Vagina (tissue), 2 donors: Measurements from ENCODE around the gene DNAJC7. TPM values are rescaled to one million over a fixed set of nuclear protein-coding genes. Genes with fewer than 3 reads are reported as not detected.

Experiments used
- DNase-seq, 2 donors: peaks; one replicate each; pipeline ENCODE4 v3.0.0-alpha.2; 2017; ENCODE audit errors: extremely low spot score in 2 of 2
- H3K27ac ChIP-seq: fragments of 200-600 bp; sonication (generic); one replicate; pipeline ENCODE4 v1.5.1; 2019
- H3K27me3 ChIP-seq: fragments of 200-600 bp; sonication (generic); one replicate; pipeline ENCODE4 v1.5.1; 2019
- H3K36me3 ChIP-seq, 2 donors: fragments of 200-600 bp; sonication (generic); one replicate each; pipeline ENCODE4 v1.5.1; 2017 to 2019
- H3K4me1 ChIP-seq: fragments of 200-600 bp; sonication (generic); one replicate; pipeline ENCODE4 v1.5.1; 2019
- H3K4me3 ChIP-seq, 2 donors: fragments of 200-600 bp; sonication (generic); 1 replicate in 1 of 2; 2 replicates in 1 of 2; pipeline ENCODE4 v1.5.1; 2016 to 2019
- H3K9me3 ChIP-seq: fragments of 200-600 bp; sonication (generic); one replicate; pipeline ENCODE4 v1.5.1; 2019
- POLR2A ChIP-seq, 2 donors: fragments of 450-650 bp; IDR thresholded peaks; one replicate each; pipeline ENCODE4 v1.6.1; 2017; ENCODE audit warnings: antibody characterized with exemption in 2 of 2, mild to moderate bottlenecking in 2 of 2, moderate library complexity in 2 of 2
- POLR2AphosphoS5 ChIP-seq, 2 donors: sonication (generic); formaldehyde crosslinking; IDR thresholded peaks; one replicate each; pipeline ENCODE4 v1.9.0; 2017; ENCODE audit warnings: antibody characterized with exemption in 2 of 2, mild to moderate bottlenecking in 2 of 2, low read depth in 1 of 2; ENCODE audit not compliant: insufficient read depth in 1 of 2
- intact Hi-C: fragments of 100-400 bp; cut with DNase I; formaldehyde crosslinking; loops from one replicate; pipeline ENCODE4 v1.15.1; 2023
- total RNA-seq: library from RNA; depleted of rRNA; stranded (reverse); fragments of >200 nt; gene quantifications from one replicate; pipeline ENCODE4 v1.2.3, GENCODE V29; 2016
- TF ChIP-seq, protein P1 (sequence below), 3 experiments: fragments of 450-650 bp in 2 of 3; fragments of 200-600 bp in 1 of 3; sonication (generic) in 1 of 3; IDR thresholded peaks; one replicate each; pipeline ENCODE4 v1.5.1; 2017 to 2019; ENCODE audit warnings: antibody characterized with exemption in 3 of 3, mild to moderate bottlenecking in 2 of 3, moderate library complexity in 2 of 3

The DNAJC7 gene
- total RNA-seq, 1 donor from 2014 or later: 60.2 TPM

DNA sequence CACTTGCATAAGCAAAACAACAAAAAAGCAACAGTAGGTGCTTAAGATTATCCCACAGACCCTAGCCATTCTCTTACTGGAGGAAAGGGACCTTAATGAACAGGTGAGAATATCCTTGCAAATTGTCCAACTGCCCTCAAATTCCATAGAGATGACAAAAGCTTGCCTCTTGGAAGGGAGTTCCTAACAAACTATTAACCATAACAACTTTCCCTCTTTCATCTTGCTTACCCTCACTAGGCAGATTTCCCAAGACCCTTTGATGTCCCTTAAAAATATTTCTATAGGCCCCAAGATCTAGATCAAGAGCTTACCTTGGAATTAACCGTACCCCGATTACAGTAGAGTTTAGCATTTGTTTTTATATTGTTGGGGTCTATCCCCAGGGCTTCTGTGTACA lies 28.8 kb downstream of the DNAJC7 start:
- Histone ChIP-seq H3K9me3 (no peaks in the 10 kb centered on the region), H3K27me3 (no peaks in the 10 kb centered on the region), H3K27ac (no peak overlapping the region), H3K4me1 (no peaks in the 10 kb centered on the region), H3K4me3 (no peak overlapping the region), H3K36me3 (peaks cover 0 to 84% of the 10 kb centered on the region in 2 donors)
- no peak for DNase-seq
- TF ChIP-seq POLR2A (IDR thresholded peaks at IDR 0.05) (no peak), POLR2AphosphoS5 (IDR thresholded peaks at IDR 0.05; ENCODE audit: insufficient read depth in 1 of 2, low read depth in 1 of 2) (no peak)
- TF ChIP-seq, protein P1, sequence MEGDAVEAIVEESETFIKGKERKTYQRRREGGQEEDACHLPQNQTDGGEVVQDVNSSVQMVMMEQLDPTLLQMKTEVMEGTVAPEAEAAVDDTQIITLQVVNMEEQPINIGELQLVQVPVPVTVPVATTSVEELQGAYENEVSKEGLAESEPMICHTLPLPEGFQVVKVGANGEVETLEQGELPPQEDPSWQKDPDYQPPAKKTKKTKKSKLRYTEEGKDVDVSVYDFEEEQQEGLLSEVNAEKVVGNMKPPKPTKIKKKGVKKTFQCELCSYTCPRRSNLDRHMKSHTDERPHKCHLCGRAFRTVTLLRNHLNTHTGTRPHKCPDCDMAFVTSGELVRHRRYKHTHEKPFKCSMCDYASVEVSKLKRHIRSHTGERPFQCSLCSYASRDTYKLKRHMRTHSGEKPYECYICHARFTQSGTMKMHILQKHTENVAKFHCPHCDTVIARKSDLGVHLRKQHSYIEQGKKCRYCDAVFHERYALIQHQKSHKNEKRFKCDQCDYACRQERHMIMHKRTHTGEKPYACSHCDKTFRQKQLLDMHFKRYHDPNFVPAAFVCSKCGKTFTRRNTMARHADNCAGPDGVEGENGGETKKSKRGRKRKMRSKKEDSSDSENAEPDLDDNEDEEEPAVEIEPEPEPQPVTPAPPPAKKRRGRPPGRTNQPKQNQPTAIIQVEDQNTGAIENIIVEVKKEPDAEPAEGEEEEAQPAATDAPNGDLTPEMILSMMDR (IDR thresholded peaks at IDR 0.05): no peak
- intact Hi-C loops: no loop called here

DNA sequence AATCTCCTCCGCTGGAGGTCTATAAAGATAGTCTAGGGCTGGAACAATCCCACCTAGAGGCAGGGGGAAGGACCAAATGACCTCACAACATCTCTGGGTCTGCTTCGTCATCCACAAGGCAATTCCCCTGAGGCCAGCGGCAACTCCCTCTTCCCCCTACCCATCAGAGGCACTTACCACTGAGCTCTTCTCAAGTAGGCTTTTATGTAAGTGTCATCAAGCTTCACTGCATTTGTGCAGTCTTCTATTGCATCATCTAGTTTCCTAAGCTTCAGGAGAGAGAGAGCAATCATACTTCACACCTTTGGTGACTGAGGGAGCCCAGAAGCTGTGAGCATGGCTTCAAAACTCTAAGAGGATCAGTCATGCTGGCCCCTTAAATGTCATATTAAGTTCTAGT lies 29.6 kb downstream of the DNAJC7 start:
- Histone ChIP-seq H3K27ac (no peak overlapping the region), H3K36me3 (peaks cover 0 to 82% of the 10 kb centered on the region in 2 donors), H3K27me3 (no peaks in the 10 kb centered on the region), H3K4me1 (peaks cover 3% of the 10 kb centered on the region), H3K9me3 (no peaks in the 10 kb centered on the region), H3K4me3 (no peak overlapping the region)
- TF ChIP-seq POLR2AphosphoS5 (IDR thresholded peaks at IDR 0.05; ENCODE audit: insufficient read depth in 1 of 2, low read depth in 1 of 2) (no peak), POLR2A (IDR thresholded peaks at IDR 0.05) (no peak)
- TF ChIP-seq, protein P1 (IDR thresholded peaks at IDR 0.05): no peak
- no peak for DNase-seq
- intact Hi-C loops: no loop called here

DNA sequence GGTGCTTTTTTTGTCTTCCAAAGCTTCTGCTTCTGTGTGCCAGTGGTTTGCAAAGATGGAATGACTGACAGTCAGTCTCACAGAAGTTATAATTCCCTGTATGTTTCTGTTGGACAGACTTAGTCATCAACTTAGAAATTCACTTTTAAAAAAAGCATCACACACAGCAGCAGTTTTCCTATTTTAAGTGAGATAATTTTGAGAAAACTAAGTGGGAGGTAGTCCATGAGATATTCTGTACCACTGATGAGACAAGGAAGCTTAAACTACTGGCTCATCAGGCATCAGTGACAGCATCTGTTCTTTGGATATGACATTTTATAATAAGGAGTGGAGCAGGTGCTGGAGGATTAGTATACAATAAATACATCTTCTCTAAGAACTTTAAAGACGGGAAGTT lies 30.6 kb downstream of the DNAJC7 start:
- Histone ChIP-seq H3K4me3 (no peak overlapping the region), H3K36me3 (peaks cover 0 to 79% of the 10 kb centered on the region in 2 donors), H3K9me3 (no peaks in the 10 kb centered on the region), H3K27me3 (no peaks in the 10 kb centered on the region), H3K27ac (no peak overlapping the region), H3K4me1 (peaks cover 10% of the 10 kb centered on the region)
- intact Hi-C loops: no loop called here
- TF ChIP-seq POLR2A (IDR thresholded peaks at IDR 0.05) (no peak), POLR2AphosphoS5 (IDR thresholded peaks at IDR 0.05; ENCODE audit: insufficient read depth in 1 of 2, low read depth in 1 of 2) (no peak)
- TF ChIP-seq, protein P1 (IDR thresholded peaks at IDR 0.05): no peak
- no peak for DNase-seq

DNA sequence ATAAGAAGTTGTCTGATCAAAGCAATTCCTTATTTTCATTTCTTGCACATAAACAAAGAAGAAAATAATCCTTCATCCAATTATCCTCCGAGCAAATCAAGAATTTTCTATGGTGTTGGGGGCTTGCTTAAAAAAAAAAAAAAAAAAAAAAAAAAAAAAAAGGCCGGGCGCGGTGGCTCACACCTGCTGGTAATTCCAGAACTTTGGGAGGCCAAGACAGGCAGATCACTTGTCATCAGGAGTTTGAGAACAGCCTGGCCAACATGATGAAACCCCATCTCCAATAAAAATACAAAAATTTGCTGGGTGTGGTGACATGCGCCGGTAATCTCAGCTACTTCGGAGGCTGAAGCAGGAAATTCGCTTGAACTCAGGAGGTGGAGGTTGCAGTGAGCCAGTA lies 31.3 kb downstream of the DNAJC7 start:
- TF ChIP-seq POLR2AphosphoS5 (IDR thresholded peaks at IDR 0.05; ENCODE audit: insufficient read depth in 1 of 2, low read depth in 1 of 2) (no peak), POLR2A (IDR thresholded peaks at IDR 0.05) (no peak)
- TF ChIP-seq, protein P1 (IDR thresholded peaks at IDR 0.05): no peak
- Histone ChIP-seq H3K4me1 (peaks cover 10% of the 10 kb centered on the region), H3K36me3 (peaks cover 0 to 81% of the 10 kb centered on the region in 2 donors), H3K9me3 (no peaks in the 10 kb centered on the region), H3K27ac (no peak overlapping the region), H3K27me3 (no peaks in the 10 kb centered on the region), H3K4me3 (no peak overlapping the region)
- DNase-seq: no peak
- intact Hi-C loops: no loop called here

DNA sequence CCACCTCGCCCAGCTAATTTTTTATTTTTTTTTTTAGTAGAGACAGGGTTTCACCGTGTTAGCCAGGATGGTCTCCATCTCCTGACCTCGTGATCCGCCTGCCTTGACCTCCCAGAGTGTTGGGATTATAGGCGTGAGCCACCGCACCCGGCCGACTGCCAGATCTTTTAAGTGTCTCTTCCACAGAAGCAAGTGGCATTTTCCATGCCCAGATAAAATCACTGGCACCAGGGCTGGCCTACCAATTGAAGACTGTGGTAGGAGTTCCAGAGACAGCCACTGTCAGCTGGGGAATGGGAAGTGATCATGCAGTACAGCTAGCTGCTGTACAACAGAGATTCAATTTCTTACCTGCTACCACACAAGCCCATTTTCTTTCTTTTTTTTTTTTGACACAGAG lies 32.8 kb downstream of the DNAJC7 start:
- peaks cover 10% of the 10 kb centered on the region for H3K4me1 ChIP-seq
- TF ChIP-seq, protein P1 (IDR thresholded peaks at IDR 0.05): no peak
- TF ChIP-seq POLR2A (IDR thresholded peaks at IDR 0.05): no peak
- TF ChIP-seq POLR2AphosphoS5 (IDR thresholded peaks at IDR 0.05; ENCODE audit: insufficient read depth in 1 of 2, low read depth in 1 of 2): no peak
- H3K4me3 ChIP-seq: no peak overlapping the region
- no peak overlapping the region for H3K27ac ChIP-seq
- intact Hi-C loops: no loop called here
- H3K36me3 ChIP-seq: peaks cover 0 to 76% of the 10 kb centered on the region in 2 donors
- H3K27me3 ChIP-seq: no peaks in the 10 kb centered on the region
- H3K9me3 ChIP-seq: no peaks in the 10 kb centered on the region
- no peak for DNase-seq
